ENCODE results near the gene TOX3.

The TOX3 gene

GRCh38 chr16:52561910-52562741 lies 15.2 kb upstream of the TOX3 start:
- ATAC-seq, result no peak
- TF ChIP-seq ZNF70 (CRISPR knock-in tag; IDR thresholded peaks at IDR 0.05), result no peak
- TF ChIP-seq ESRRG (CRISPR knock-in tag; IDR thresholded peaks at IDR 0.05), result no peak
- no peak for TF ChIP-seq CREB5 (CRISPR knock-in tag; IDR thresholded peaks at IDR 0.05; ENCODE audit: low read depth)
- TF ChIP-seq PPARA (CRISPR knock-in tag; IDR thresholded peaks at IDR 0.05; ENCODE audit: borderline replicate concordance), result no peak
- TF ChIP-seq ISL1 (CRISPR knock-in tag; IDR thresholded peaks at IDR 0.05), result no peak
- no peak for TF ChIP-seq TOX (CRISPR knock-in tag; IDR thresholded peaks at IDR 0.05; ENCODE audit: borderline replicate concordance)
- no peak for TF ChIP-seq RARB (CRISPR knock-in tag; IDR thresholded peaks at IDR 0.05)
- no peak for TF ChIP-seq CSRNP3 (CRISPR knock-in tag; IDR thresholded peaks at IDR 0.05)
- TF ChIP-seq BACH2 (CRISPR knock-in tag; IDR thresholded peaks at IDR 0.05; ENCODE audit: borderline replicate concordance), result no peak
- no peak for TF ChIP-seq POU6F1 (CRISPR knock-in tag; IDR thresholded peaks at IDR 0.05; ENCODE audit: borderline replicate concordance, low read depth)
- no peak for TF ChIP-seq SNAI2 (CRISPR knock-in tag; IDR thresholded peaks at IDR 0.05)
- TF ChIP-seq TSHZ2 (CRISPR knock-in tag; IDR thresholded peaks at IDR 0.05), result no peak
- TF ChIP-seq TCF4 (CRISPR knock-in tag; IDR thresholded peaks at IDR 0.05; ENCODE audit: borderline replicate concordance), result no peak
- no peak for TF ChIP-seq ZNF8 (CRISPR knock-in tag; IDR thresholded peaks at IDR 0.05)

- ATAC-seq, result no peak
- TF ChIP-seq OSR1 (CRISPR knock-in tag; IDR thresholded peaks at IDR 0.05) (no peak), ZNF565 (CRISPR knock-in tag; conservative IDR thresholded peaks at IDR 0.05; ENCODE audit: low read depth) (no peak), ZNF70 (CRISPR knock-in tag; IDR thresholded peaks at IDR 0.05) (no peak), TOX (CRISPR knock-in tag; IDR thresholded peaks at IDR 0.05; ENCODE audit: borderline replicate concordance) (no peak), ZFP30 (CRISPR knock-in tag; IDR thresholded peaks at IDR 0.05) (no peak), ARNTL (CRISPR knock-in tag; IDR thresholded peaks at IDR 0.05; ENCODE audit: borderline replicate concordance, low read depth) (no peak), PATZ1 (CRISPR knock-in tag; IDR thresholded peaks at IDR 0.05; ENCODE audit: borderline replicate concordance) (no peak), ZNF8 (CRISPR knock-in tag; IDR thresholded peaks at IDR 0.05) (no peak), GLIS3 (CRISPR knock-in tag; IDR thresholded peaks at IDR 0.05) (no peak), BACH2 (CRISPR knock-in tag; IDR thresholded peaks at IDR 0.05; ENCODE audit: borderline replicate concordance) (no peak), CREB5 (CRISPR knock-in tag; IDR thresholded peaks at IDR 0.05; ENCODE audit: low read depth) (no peak), RARB (CRISPR knock-in tag; IDR thresholded peaks at IDR 0.05) (no peak), PPARA (CRISPR knock-in tag; IDR thresholded peaks at IDR 0.05; ENCODE audit: borderline replicate concordance) (no peak), CSRNP3 (CRISPR knock-in tag; IDR thresholded peaks at IDR 0.05) (no peak), ESRRG (CRISPR knock-in tag; IDR thresholded peaks at IDR 0.05) (no peak), ZFP3 (CRISPR knock-in tag; IDR thresholded peaks at IDR 0.05) (no peak)
Measured at GRCh38 chr16:52558448-52558847, 11.5 kb upstream of the TOX3 start.
